ENCODE results near the gene CORIN.

DNA sequence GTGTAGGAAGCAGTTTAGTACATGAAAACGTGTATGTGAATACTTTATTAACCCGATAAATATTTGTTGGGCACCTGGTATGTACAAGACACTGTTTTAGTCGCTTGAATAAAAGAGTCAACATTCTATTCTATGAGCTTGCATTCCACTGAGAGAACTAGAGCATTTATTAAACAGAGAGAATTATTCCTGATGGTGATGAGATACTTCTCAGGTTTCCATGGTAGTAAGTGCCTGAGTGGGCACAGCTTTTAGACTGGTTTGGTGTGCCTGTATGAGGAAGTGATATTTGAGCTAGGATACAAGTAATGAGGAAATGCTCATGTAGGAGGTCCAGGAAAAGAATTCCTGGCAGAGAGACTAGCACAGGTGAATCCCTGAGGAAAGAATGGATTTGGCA, 258.6 kb downstream of the CORIN start:
- TF ChIP-seq, protein P1, sequence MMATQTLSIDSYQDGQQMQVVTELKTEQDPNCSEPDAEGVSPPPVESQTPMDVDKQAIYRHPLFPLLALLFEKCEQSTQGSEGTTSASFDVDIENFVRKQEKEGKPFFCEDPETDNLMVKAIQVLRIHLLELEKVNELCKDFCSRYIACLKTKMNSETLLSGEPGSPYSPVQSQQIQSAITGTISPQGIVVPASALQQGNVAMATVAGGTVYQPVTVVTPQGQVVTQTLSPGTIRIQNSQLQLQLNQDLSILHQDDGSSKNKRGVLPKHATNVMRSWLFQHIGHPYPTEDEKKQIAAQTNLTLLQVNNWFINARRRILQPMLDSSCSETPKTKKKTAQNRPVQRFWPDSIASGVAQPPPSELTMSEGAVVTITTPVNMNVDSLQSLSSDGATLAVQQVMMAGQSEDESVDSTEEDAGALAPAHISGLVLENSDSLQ (IDR thresholded peaks at IDR 0.05): no peak
- TF ChIP-seq, protein P2, sequence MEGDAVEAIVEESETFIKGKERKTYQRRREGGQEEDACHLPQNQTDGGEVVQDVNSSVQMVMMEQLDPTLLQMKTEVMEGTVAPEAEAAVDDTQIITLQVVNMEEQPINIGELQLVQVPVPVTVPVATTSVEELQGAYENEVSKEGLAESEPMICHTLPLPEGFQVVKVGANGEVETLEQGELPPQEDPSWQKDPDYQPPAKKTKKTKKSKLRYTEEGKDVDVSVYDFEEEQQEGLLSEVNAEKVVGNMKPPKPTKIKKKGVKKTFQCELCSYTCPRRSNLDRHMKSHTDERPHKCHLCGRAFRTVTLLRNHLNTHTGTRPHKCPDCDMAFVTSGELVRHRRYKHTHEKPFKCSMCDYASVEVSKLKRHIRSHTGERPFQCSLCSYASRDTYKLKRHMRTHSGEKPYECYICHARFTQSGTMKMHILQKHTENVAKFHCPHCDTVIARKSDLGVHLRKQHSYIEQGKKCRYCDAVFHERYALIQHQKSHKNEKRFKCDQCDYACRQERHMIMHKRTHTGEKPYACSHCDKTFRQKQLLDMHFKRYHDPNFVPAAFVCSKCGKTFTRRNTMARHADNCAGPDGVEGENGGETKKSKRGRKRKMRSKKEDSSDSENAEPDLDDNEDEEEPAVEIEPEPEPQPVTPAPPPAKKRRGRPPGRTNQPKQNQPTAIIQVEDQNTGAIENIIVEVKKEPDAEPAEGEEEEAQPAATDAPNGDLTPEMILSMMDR (IDR thresholded peaks at IDR 0.05 in 2 of 3, conservative IDR thresholded peaks at IDR 0.05 in 1 of 3; ENCODE audit: control insufficient read depth in 2 of 3, extremely low read depth in 1 of 3, insufficient read depth in 1 of 3, low read depth in 3 of 3, low read length in 3 of 3): no peak
- TF ChIP-seq EZH2 (IDR thresholded peaks at IDR 0.05; ENCODE audit: borderline replicate concordance, control insufficient read depth, low read depth, low read length): no peak
- TF ChIP-seq, protein P3, sequence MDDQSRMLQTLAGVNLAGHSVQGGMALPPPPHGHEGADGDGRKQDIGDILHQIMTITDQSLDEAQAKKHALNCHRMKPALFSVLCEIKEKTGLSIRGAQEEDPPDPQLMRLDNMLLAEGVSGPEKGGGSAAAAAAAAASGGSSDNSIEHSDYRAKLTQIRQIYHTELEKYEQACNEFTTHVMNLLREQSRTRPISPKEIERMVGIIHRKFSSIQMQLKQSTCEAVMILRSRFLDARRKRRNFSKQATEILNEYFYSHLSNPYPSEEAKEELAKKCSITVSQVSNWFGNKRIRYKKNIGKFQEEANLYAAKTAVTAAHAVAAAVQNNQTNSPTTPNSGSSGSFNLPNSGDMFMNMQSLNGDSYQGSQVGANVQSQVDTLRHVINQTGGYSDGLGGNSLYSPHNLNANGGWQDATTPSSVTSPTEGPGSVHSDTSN (IDR thresholded peaks at IDR 0.05; ENCODE audit: insufficient replicate concordance, low read depth, low read length): no peak
- no peak for TF ChIP-seq MYC (IDR thresholded peaks at IDR 0.05; ENCODE audit: insufficient read depth, insufficient read length, insufficient replicate concordance, low read length, severe bottlenecking)
- TF ChIP-seq EP300 (IDR thresholded peaks at IDR 0.05; ENCODE audit: borderline replicate concordance in 1 of 2, control insufficient read depth in 1 of 2, low read depth in 2 of 2, low read length in 2 of 2): no peak
- TF ChIP-seq TCF12 (IDR thresholded peaks at IDR 0.05; ENCODE audit: low read depth, low read length): no peak
- TF ChIP-seq, protein P4, sequence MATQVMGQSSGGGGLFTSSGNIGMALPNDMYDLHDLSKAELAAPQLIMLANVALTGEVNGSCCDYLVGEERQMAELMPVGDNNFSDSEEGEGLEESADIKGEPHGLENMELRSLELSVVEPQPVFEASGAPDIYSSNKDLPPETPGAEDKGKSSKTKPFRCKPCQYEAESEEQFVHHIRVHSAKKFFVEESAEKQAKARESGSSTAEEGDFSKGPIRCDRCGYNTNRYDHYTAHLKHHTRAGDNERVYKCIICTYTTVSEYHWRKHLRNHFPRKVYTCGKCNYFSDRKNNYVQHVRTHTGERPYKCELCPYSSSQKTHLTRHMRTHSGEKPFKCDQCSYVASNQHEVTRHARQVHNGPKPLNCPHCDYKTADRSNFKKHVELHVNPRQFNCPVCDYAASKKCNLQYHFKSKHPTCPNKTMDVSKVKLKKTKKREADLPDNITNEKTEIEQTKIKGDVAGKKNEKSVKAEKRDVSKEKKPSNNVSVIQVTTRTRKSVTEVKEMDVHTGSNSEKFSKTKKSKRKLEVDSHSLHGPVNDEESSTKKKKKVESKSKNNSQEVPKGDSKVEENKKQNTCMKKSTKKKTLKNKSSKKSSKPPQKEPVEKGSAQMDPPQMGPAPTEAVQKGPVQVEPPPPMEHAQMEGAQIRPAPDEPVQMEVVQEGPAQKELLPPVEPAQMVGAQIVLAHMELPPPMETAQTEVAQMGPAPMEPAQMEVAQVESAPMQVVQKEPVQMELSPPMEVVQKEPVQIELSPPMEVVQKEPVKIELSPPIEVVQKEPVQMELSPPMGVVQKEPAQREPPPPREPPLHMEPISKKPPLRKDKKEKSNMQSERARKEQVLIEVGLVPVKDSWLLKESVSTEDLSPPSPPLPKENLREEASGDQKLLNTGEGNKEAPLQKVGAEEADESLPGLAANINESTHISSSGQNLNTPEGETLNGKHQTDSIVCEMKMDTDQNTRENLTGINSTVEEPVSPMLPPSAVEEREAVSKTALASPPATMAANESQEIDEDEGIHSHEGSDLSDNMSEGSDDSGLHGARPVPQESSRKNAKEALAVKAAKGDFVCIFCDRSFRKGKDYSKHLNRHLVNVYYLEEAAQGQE (IDR thresholded peaks at IDR 0.05; ENCODE audit: low read depth, low read length): no peak
- TF ChIP-seq IKZF1 (conservative IDR thresholded peaks at IDR 0.05): no peak
- no peak for TF ChIP-seq HDAC6 (IDR thresholded peaks at IDR 0.05; ENCODE audit: unreplicated experiment)
- TF ChIP-seq ZSCAN29 (IDR thresholded peaks at IDR 0.05): no peak

Measured in GM12878 (cell line).